ENCODE data around the gene TAS2R41.

GRCh38 chr7:143507534-143508055 is 29.9 kb downstream of the TAS2R41 start:
- no peak for TF ChIP-seq POLR2A (IDR thresholded peaks at IDR 0.05)
- TF ChIP-seq, protein P1, sequence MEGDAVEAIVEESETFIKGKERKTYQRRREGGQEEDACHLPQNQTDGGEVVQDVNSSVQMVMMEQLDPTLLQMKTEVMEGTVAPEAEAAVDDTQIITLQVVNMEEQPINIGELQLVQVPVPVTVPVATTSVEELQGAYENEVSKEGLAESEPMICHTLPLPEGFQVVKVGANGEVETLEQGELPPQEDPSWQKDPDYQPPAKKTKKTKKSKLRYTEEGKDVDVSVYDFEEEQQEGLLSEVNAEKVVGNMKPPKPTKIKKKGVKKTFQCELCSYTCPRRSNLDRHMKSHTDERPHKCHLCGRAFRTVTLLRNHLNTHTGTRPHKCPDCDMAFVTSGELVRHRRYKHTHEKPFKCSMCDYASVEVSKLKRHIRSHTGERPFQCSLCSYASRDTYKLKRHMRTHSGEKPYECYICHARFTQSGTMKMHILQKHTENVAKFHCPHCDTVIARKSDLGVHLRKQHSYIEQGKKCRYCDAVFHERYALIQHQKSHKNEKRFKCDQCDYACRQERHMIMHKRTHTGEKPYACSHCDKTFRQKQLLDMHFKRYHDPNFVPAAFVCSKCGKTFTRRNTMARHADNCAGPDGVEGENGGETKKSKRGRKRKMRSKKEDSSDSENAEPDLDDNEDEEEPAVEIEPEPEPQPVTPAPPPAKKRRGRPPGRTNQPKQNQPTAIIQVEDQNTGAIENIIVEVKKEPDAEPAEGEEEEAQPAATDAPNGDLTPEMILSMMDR (IDR thresholded peaks at IDR 0.05) = no peak
